HFFc6 (cell line): ENCODE measurements around the gene SEPTIN8. TPM values are rescaled to one million over a fixed set of nuclear protein-coding genes. Genes with fewer than 3 reads are reported as not detected.
A peak's percentile ranks its signal among the peaks of the same experiment; 100 is the strongest.

Source experiments
- DNase-seq: peaks from one replicate; pipeline ENCODE4 v3.0.0-alpha.2; 2018
- H3K27ac Mint-ChIP-seq: 2 replicates; pipeline ENCODE4 v1.8.0; 2020; ENCODE audit warnings: mild to moderate bottlenecking, mixed read lengths
- H3K27me3 Mint-ChIP-seq: 2 replicates; pipeline ENCODE4 v1.8.0; 2021; ENCODE audit warnings: mild to moderate bottlenecking, moderate library complexity, mixed read lengths; ENCODE audit not compliant: insufficient read depth
- H3K36me3 Mint-ChIP-seq: 2 replicates; pipeline ENCODE4 v1.8.0; 2021; ENCODE audit warnings: low read depth, mixed read lengths
- H3K4me1 Mint-ChIP-seq: 2 replicates; pipeline ENCODE4 v1.8.0; 2020; ENCODE audit warnings: low read depth, mixed read lengths
- H3K4me3 Mint-ChIP-seq: 2 replicates; pipeline ENCODE4 v1.8.0; 2020; ENCODE audit warnings: mild to moderate bottlenecking, moderate library complexity, mixed read lengths
- H3K9me3 Mint-ChIP-seq: 2 replicates; pipeline ENCODE4 v1.8.0; 2020; ENCODE audit warnings: mild to moderate bottlenecking, mixed read lengths
- total RNA-seq, 6 experiments: library from RNA; stranded (reverse); fragmentation: NEBNext Ultra II Directional; extraction: Animal tissue kit (Norgen Biotek cat#: 25700); gene quantifications; 2 replicates in 1 of 6; 3 replicates in 5 of 6; pipeline ENCODE4 v1.2.3, GENCODE V29; 2021
- TF ChIP-seq, protein P1 (sequence below): fragments of 200-600 bp; sonication (generic); IDR thresholded peaks from 2 replicates; pipeline ENCODE4 v1.5.0; 2021; ENCODE audit warnings: antibody characterized with exemption, mild to moderate bottlenecking

Gene SEPTIN8
- total RNA-seq, 6 experiments from 2014 or later: 53.9 to 67.1 (median 59.2) TPM

DNA sequence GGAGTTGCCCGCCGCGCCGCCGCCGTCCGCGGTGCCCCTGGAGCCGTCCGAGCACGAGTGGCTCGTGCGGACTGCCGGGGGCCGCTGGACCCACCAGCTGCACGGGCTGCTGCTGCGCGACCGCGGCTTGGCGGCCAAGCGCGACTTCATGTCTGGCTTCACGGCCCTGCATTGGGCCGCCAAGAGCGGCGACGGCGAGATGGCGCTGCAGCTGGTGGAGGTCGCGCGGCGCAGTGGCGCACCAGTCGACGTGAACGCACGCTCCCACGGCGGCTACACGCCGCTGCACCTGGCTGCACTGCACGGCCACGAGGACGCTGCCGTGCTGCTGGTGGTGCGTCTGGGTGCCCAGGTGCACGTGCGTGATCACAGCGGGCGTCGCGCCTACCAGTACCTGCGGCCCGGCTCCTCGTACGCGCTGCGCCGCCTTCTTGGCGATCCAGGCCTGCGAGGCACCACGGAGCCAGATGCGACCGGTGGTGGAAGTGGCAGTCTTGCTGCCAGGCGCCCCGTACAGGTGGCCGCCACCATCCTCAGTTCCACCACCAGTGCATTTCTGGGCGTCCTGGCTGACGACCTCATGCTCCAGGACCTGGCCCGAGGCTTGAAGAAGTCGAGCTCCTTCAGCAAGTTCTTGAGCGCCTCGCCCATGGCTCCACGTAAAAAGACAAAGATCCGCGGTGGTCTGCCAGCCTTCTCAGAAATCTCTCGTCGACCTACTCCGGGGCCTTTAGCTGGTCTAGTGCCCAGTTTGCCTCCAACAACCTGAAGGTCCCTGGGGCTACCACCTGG, 37.7 kb upstream of the SEPTIN8 start:
- no peak for DNase-seq
- H3K4me1 Mint-ChIP-seq: peaks cover 16% of the 10 kb centered on the region
- peaks cover 29% of the 10 kb centered on the region for H3K27me3 Mint-ChIP-seq
- H3K36me3 Mint-ChIP-seq: no peaks in the 10 kb centered on the region
- H3K4me3 Mint-ChIP-seq: 0 out of 2 replicates have a peak overlapping the region, but pooled peaks have one; percentile 22
- H3K9me3 Mint-ChIP-seq: no peaks in the 10 kb centered on the region
- H3K27ac Mint-ChIP-seq: no peak overlapping the region
- TF ChIP-seq, protein P1, sequence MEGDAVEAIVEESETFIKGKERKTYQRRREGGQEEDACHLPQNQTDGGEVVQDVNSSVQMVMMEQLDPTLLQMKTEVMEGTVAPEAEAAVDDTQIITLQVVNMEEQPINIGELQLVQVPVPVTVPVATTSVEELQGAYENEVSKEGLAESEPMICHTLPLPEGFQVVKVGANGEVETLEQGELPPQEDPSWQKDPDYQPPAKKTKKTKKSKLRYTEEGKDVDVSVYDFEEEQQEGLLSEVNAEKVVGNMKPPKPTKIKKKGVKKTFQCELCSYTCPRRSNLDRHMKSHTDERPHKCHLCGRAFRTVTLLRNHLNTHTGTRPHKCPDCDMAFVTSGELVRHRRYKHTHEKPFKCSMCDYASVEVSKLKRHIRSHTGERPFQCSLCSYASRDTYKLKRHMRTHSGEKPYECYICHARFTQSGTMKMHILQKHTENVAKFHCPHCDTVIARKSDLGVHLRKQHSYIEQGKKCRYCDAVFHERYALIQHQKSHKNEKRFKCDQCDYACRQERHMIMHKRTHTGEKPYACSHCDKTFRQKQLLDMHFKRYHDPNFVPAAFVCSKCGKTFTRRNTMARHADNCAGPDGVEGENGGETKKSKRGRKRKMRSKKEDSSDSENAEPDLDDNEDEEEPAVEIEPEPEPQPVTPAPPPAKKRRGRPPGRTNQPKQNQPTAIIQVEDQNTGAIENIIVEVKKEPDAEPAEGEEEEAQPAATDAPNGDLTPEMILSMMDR: no peak

DNA sequence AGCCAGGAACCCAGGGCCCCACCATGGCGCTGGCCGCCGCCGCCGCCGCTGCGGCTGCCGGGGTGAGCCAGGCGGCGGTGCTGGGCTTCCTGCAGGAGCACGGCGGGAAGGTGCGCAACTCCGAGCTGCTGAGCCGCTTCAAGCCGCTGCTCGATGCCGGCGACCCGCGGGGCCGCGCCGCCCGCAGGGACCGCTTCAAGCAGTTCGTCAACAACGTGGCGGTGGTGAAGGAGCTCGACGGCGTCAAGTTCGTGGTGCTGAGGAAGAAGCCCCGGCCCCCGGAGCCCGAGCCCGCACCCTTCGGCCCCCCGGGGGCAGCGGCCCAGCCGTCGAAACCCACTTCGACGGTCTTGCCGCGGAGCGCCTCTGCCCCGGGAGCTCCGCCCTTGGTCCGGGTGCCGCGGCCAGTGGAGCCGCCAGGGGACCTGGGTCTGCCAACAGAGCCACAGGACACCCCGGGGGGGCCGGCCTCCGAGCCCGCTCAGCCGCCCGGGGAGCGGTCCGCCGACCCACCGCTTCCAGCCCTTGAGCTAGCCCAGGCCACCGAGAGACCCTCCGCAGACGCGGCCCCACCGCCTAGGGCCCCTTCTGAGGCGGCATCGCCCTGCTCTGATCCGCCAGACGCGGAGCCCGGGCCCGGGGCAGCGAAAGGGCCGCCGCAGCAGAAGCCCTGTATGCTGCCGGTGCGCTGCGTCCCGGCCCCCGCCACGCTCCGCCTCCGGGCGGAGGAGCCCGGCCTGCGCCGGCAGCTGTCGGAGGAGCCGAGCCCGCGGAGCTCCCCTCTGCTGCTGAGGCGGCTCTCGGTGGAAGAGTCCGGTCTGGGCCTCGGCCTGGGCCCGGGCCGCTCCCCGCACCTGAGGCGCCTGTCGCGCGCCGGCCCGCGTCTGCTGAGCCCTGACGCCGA, 36.8 kb upstream of the SEPTIN8 start:
- Mint-ChIP-seq H3K4me3 (no peak overlapping the region), H3K9me3 (no peaks in the 10 kb centered on the region), H3K36me3 (no peaks in the 10 kb centered on the region), H3K27me3 (peaks cover 31% of the 10 kb centered on the region), H3K4me1 (peaks cover 16% of the 10 kb centered on the region), H3K27ac (no peak overlapping the region)
- TF ChIP-seq, protein P1: no peak
- DNase-seq: no peak

DNA sequence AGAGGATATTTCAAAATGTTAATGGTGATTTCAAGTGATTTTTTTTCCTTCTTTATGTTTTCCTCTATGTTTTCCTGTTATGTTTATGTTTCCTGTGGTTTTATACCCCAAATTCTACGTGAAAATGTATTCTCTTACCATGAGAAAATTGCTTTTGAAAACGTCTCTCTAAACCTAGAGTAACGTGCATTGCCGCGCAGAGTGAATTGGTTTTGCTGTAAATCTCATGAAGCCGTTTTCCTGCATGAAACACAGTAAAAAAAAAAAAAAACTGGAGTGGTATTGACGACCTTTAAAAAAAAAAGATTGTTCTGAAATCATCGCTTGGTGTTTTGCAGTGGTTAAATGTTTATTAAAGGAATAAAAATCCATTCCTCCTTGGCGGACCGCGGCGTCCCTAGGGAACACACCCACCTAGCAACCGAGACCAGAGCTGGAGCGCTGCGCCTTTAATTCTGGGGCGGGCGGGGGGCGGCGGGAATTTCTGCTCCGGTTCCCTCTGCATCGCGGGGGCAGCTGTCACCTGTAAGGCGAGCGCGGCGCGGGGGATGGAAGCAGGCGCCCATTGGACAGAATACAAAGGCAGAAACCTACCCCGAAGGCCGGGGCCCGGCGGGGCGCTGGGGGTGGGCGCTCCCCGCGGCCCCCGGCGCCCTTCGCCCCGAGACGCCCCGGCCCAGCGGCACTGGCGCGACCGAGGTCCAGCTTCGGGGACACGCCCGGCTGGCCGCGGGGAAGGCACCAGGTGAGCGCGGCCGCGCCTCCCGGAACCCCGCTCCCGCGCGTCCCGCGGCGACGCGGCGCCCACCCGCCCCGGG, 36.0 kb upstream of the SEPTIN8 start, which contains the start of gene SOWAHA:
TSS of gene SOWAHA (plus strand) at position 522 of the 818 bp plus-strand sequence. CDS start 320 bp downstream, outside the sequence.
- H3K27me3 Mint-ChIP-seq: peaks cover 33% of the 10 kb centered on the region
- no peaks in the 10 kb centered on the region for H3K36me3 Mint-ChIP-seq
- no peak for DNase-seq
- H3K9me3 Mint-ChIP-seq: no peaks in the 10 kb centered on the region
- H3K27ac Mint-ChIP-seq: no peak within 1 kb of the TSS
- peaks cover 16% of the 10 kb centered on the region for H3K4me1 Mint-ChIP-seq
- TF ChIP-seq, protein P1: no peak
- H3K4me3 Mint-ChIP-seq: peak within 1 kb of the TSS; percentile 78

DNA sequence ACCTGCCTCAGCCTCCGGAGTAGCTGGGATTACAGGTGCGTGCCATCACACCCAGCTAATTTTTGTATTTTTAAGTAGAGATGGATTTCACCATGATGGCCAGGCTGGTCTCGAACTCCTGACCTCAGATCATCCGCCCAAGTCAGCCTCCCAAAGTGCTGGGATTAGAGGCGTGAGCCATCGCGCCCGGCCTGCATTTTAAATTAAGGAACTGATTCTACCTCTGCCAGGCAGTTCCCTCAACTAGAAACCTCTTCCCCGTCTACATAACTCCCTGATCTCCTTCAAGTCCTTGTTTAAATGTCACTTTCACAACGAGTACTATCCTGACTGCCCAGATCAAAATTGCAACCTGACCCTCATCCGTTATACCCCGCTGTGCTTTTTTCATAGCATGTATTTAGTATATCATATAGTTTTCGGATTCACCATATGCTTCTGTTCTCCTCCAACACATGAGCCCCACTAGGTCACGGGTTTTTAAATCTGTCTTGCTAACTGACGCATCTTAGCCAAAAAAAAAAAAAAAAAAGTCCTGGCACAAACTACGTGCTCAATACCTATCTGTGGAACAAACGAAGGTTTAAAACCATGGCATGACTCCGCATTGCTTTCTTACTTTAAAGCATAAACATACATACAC, 35.2 kb upstream of the SEPTIN8 start:
- H3K27ac Mint-ChIP-seq: no peak overlapping the region
- peaks cover 33% of the 10 kb centered on the region for H3K27me3 Mint-ChIP-seq
- no peaks in the 10 kb centered on the region for H3K9me3 Mint-ChIP-seq
- no peaks in the 10 kb centered on the region for H3K36me3 Mint-ChIP-seq
- no peak for DNase-seq
- TF ChIP-seq, protein P1: no peak
- H3K4me1 Mint-ChIP-seq: peaks cover 16% of the 10 kb centered on the region
- peak overlapping the region; percentile 78; the same call in 1 of the 2 replicates for H3K4me3 Mint-ChIP-seq

DNA sequence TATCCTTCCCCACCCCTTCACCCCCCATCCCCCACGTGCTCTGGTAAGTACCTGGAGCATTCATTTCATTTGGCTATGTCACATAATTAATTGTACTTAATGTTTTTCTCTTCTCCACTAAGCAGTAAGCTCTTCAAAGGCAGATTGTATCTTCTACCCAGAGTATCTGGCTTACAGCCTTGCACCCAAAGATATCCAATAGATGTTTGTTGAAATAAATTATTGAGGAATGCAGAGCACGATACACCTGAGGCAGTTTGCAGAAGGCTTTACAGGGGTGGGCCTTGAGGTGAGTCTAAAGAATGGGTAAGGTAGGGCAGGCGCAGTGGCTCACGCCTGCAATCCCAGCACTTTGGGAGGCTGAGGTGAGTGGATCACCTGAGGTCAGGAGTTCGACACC, 33.6 kb upstream of the SEPTIN8 start:
- no peak overlapping the region for H3K27ac Mint-ChIP-seq
- no peak for DNase-seq
- peaks cover 33% of the 10 kb centered on the region for H3K27me3 Mint-ChIP-seq
- peaks cover 16% of the 10 kb centered on the region for H3K4me1 Mint-ChIP-seq
- no peak overlapping the region for H3K4me3 Mint-ChIP-seq
- H3K9me3 Mint-ChIP-seq: no peaks in the 10 kb centered on the region
- H3K36me3 Mint-ChIP-seq: no peaks in the 10 kb centered on the region
- TF ChIP-seq, protein P1: no peak
